ENCODE measurements around the gene FAM9B.

FAM9B gene

GRCh38 chrX:8981723-8982122 is 52.2 kb downstream of the FAM9B start:
- in situ Hi-C loops (cut with HindIII; ENCODE audit: low sequenced_read_pairs) = no loop called here

GRCh38 chrX:8980756-8981155 is 53.2 kb downstream of the FAM9B start:
- in situ Hi-C loops (cut with HindIII; ENCODE audit: low sequenced_read_pairs) = no loop called here
